Measurements from ENCODE around the gene NAV3. TPM values are rescaled to one million over a fixed set of nuclear protein-coding genes. Genes with fewer than 3 reads are reported as not detected.

The NAV3 gene
- total and polyA plus RNA-seq, 7 donors = 0.50 to 13.3 (median 6.8) TPM; not detected in 1

- no peak for TF ChIP-seq POLR2AphosphoS5 (IDR thresholded peaks at IDR 0.05)
- H3K27me3 ChIP-seq = no peaks in the 10 kb centered on the region
- H3K36me3 ChIP-seq = no peaks in the 10 kb centered on the region
- no peak overlapping the region for H3K27ac ChIP-seq
- no peaks in the 10 kb centered on the region for H3K9me3 ChIP-seq
- 51 to 66% methylated on average over 1 of the region's 1 CpG for WGBS, 2 donors
- DNase-seq = no peak
- intact Hi-C loops (cut with DNase I) = no loop called here
- H3K4me1 ChIP-seq = no peaks in the 10 kb centered on the region
- no peak overlapping the region for H3K4me3 ChIP-seq
Measured at GRCh38 chr12:77973579-77973978, 142.9 kb downstream of the NAV3 start.

- Histone ChIP-seq H3K9me3 (no peaks in the 10 kb centered on the region), H3K36me3 (no peaks in the 10 kb centered on the region), H3K27me3 (no peaks in the 10 kb centered on the region), H3K4me3 (no peak overlapping the region), H3K4me1 (no peaks in the 10 kb centered on the region), H3K27ac (no peak overlapping the region)
- intact Hi-C loops (cut with DNase I) = no loop called here
- TF ChIP-seq POLR2A (IDR thresholded peaks at IDR 0.05) = no peak
- TF ChIP-seq POLR2AphosphoS5 (IDR thresholded peaks at IDR 0.05) = no peak
- no peak for TF ChIP-seq EP300 (IDR thresholded peaks at IDR 0.05)
- no peak for TF ChIP-seq CTCF (IDR thresholded peaks at IDR 0.05)
- 92 to 97% methylated on average over 2 of the region's 2 CpGs for WGBS, 2 donors
- no peak for DNase-seq
Measured at GRCh38 chr12:77974645-77975044, 144.0 kb downstream of the NAV3 start.

GRCh38 chr12:77979597-77980250 is 149.0 kb downstream of the NAV3 start:
- no peak overlapping the region for H3K27ac ChIP-seq
- H3K4me3 ChIP-seq = no peak overlapping the region
- no peaks in the 10 kb centered on the region for H3K9me3 ChIP-seq
- DNase-seq = no peak
- WGBS, 2 donors = 65 to 79% methylated on average over 5 of the region's 5 CpGs
- H3K36me3 ChIP-seq = no peaks in the 10 kb centered on the region
- no peak for TF ChIP-seq POLR2A (IDR thresholded peaks at IDR 0.05)
- no peak for TF ChIP-seq CTCF (IDR thresholded peaks at IDR 0.05)
- TF ChIP-seq EP300 (IDR thresholded peaks at IDR 0.05) = no peak
- no peak for TF ChIP-seq POLR2AphosphoS5 (IDR thresholded peaks at IDR 0.05)
- no peaks in the 10 kb centered on the region for H3K4me1 ChIP-seq
- intact Hi-C loops (cut with DNase I) = no loop called here
- no peaks in the 10 kb centered on the region for H3K27me3 ChIP-seq

- H3K36me3 ChIP-seq = no peaks in the 10 kb centered on the region
- H3K4me3 ChIP-seq = no peak overlapping the region
- intact Hi-C loops (cut with DNase I) = no loop called here
- H3K27ac ChIP-seq = no peak overlapping the region
- DNase-seq = no peak
- H3K27me3 ChIP-seq = no peaks in the 10 kb centered on the region
- H3K9me3 ChIP-seq = no peaks in the 10 kb centered on the region
- H3K4me1 ChIP-seq = no peaks in the 10 kb centered on the region
- WGBS, 2 donors = 21 to 67% methylated on average over 2 of the region's 2 CpGs
- no peak for TF ChIP-seq POLR2AphosphoS5 (IDR thresholded peaks at IDR 0.05)
- TF ChIP-seq CTCF (IDR thresholded peaks at IDR 0.05) = no peak
- TF ChIP-seq EP300 (IDR thresholded peaks at IDR 0.05) = no peak
- no peak for TF ChIP-seq POLR2A (IDR thresholded peaks at IDR 0.05)
Measured at GRCh38 chr12:77980782-77981181, 150.1 kb downstream of the NAV3 start.

GRCh38 chr12:77983859-77984258 is 153.2 kb downstream of the NAV3 start:
- intact Hi-C loops (cut with DNase I) = no loop called here
- no peak overlapping the region for H3K27ac ChIP-seq
- no peak for DNase-seq

More at GRCh38 chr12:77983859-77984258, 153.2 kb downstream of the NAV3 start:
- no peaks in the 10 kb centered on the region for H3K27me3 ChIP-seq
- no peak overlapping the region for H3K4me3 ChIP-seq
- no peaks in the 10 kb centered on the region for H3K9me3 ChIP-seq
- TF ChIP-seq POLR2AphosphoS5 (IDR thresholded peaks at IDR 0.05) (no peak), EP300 (IDR thresholded peaks at IDR 0.05) (no peak), POLR2A (IDR thresholded peaks at IDR 0.05) (no peak), CTCF (IDR thresholded peaks at IDR 0.05) (no peak)
- no peaks in the 10 kb centered on the region for H3K36me3 ChIP-seq
- H3K4me1 ChIP-seq = no peaks in the 10 kb centered on the region

Data from sigmoid colon (tissue), 7 donors.